OCI-LY7 (cell line): ENCODE results near the gene RREB1. TPM values are rescaled to one million over a fixed set of nuclear protein-coding genes. Genes with fewer than 3 reads are reported as not detected.

Source experiments
- BruUV-seq: library from RNA; stranded (reverse); fragments of 400-500 nt; replicated peaks from 2 replicates; lab custom pipeline; 2021; lab: Mats Ljungman, UMichigan
- CTCF ChIA-PET: fragments of 300-600 bp; sonication (Branson Sonifier 250); formaldehyde crosslinking; loops from one replicate; lab custom pipeline; 2022; ENCODE audit warnings: antibody characterized with exemption; ENCODE audit not compliant: unreplicated experiment; lab: Charles Lee
- POLR2A ChIA-PET: fragments of 300-600 bp; sonication (Branson Sonifier 250); formaldehyde crosslinking; loops from one replicate; lab custom pipeline; 2022; ENCODE audit warnings: antibody characterized with exemption; lab: Charles Lee
- DNase-seq: peaks from one replicate; pipeline ENCODE4 v3.0.0-alpha.2; 2015; ENCODE audit warnings: low spot score
- H2AFZ ChIP-seq: fragments of 200-600 bp; sonication (generic), shearing (Covaris generic); 2 replicates; pipeline ENCODE4 v1.6.1; 2014; ENCODE audit warnings: mild to moderate bottlenecking, antibody characterized with exemption, low read length, moderate library complexity
- H3K27ac ChIP-seq: fragments of 200-600 bp; sonication (generic); 2 replicates; pipeline ENCODE4 v1.5.1; 2014; ENCODE audit warnings: mixed run types, low read depth, mild to moderate bottlenecking, moderate library complexity, low read length, inconsistent platforms; ENCODE audit not compliant: poor library complexity, severe bottlenecking
- H3K36me3 ChIP-seq: fragments of 200-600 bp; sonication (generic); 2 replicates; pipeline ENCODE4 v1.6.1; 2014; ENCODE audit warnings: mild to moderate bottlenecking, antibody characterized with exemption, low read length, moderate library complexity, mixed read lengths; ENCODE audit not compliant: insufficient read depth
- H3K4me1 ChIP-seq: fragments of 200-600 bp; sonication (generic); 2 replicates; pipeline ENCODE4 v1.5.1; 2014; ENCODE audit warnings: mild to moderate bottlenecking, low read length; ENCODE audit not compliant: insufficient read depth, poor library complexity, severe bottlenecking
- H3K4me2 ChIP-seq: fragments of 200-600 bp; sonication (generic); 2 replicates; pipeline ENCODE4 v1.6.1; 2014; ENCODE audit warnings: mild to moderate bottlenecking, low read length
- H3K4me3 ChIP-seq: fragments of 200-600 bp; sonication (generic); 2 replicates; pipeline ENCODE4 v1.5.1; 2014; ENCODE audit warnings: mild to moderate bottlenecking, low read depth, low read length; ENCODE audit not compliant: poor library complexity, severe bottlenecking
- H3K79me2 ChIP-seq: fragments of 200-600 bp; sonication (generic); 2 replicates; pipeline ENCODE4 v1.6.1; 2016; ENCODE audit warnings: low read depth, mild to moderate bottlenecking, low read length, moderate library complexity, mixed read lengths; ENCODE audit not compliant: insufficient read depth
- H3K9me2 ChIP-seq: fragments of 200-600 bp; sonication (generic); 2 replicates; pipeline ENCODE4 v1.6.1; 2016; ENCODE audit warnings: mild to moderate bottlenecking, low read length, mixed read lengths; ENCODE audit not compliant: insufficient read depth
- H3K9me3 ChIP-seq: fragments of 200-600 bp; sonication (generic); 2 replicates; pipeline ENCODE4 v1.6.1; 2014; ENCODE audit warnings: mild to moderate bottlenecking, mixed run types, low read length, mixed read lengths
- H4K20me1 ChIP-seq: fragments of 200-600 bp; sonication (generic); 2 replicates; pipeline ENCODE4 v1.6.1; 2014; ENCODE audit warnings: mild to moderate bottlenecking, antibody characterized with exemption, low read length, moderate library complexity, mixed read lengths; ENCODE audit not compliant: insufficient read depth
- CTCF ChIP-seq: fragments of 200-600 bp; sonication (generic); conservative IDR thresholded peaks from 2 replicates; pipeline ENCODE4 v1.5.1; 2014; ENCODE audit warnings: mild to moderate bottlenecking, antibody characterized with exemption, low read length, moderate library complexity, mixed read lengths
- EZH2phosphoT487 ChIP-seq: fragments of 200-600 bp; sonication (generic); IDR thresholded peaks from 2 replicates; pipeline ENCODE4 v1.6.1; 2018; ENCODE audit warnings: low read depth, borderline replicate concordance, mild to moderate bottlenecking, mixed run types, antibody characterized with exemption, low read length, moderate library complexity, mixed read lengths
- intact Hi-C: fragments of 100-400 bp; cut with micrococcal nuclease; formaldehyde crosslinking; loops from one replicate; pipeline ENCODE4 v1.10.0; 2022; ENCODE audit not compliant: unreplicated experiment
- total RNA-seq, 2 experiments: library from RNA; depleted of rRNA in 1 of 2; stranded (reverse); fragments of >200 nt in 1 of 2; shearing (Covaris generic) in 1 of 2; gene quantifications; 2 replicates each; pipeline ENCODE4 v1.2.3, GENCODE V29; 2014 to 2022

The RREB1 gene
- total RNA-seq, 2 experiments from 2014 or later, result 4.4 to 7.1 TPM

DNA sequence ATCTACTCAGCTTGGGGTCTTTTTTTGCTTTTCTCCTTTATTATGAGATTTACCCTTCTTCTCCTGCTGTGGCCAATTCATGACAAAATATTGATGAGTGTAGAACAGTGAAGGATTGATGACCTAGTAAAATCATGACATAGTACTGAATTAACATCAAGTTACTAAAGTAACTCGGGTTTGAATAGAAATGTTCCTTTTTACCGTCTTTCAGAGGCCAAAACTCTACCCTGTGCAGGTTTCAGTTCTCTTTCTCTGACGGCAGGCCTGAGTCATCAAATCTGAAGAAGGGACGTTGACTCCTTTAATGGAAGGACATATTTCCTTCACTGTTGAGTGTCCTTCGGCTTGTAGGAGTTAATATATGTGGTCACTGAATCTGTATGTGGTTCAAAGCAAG, 80.7 kb downstream of the RREB1 start:
- DNase-seq, result peak; percentile 52
- ChIA-PET POLR2A (no interaction called here), CTCF (no interaction called here)
- H3K36me3 ChIP-seq, result peaks cover 3% of the 10 kb centered on the region
- intact Hi-C loops, result no loop called here
- peak overlapping the region; percentile 24; the same call in 1 of the 2 replicates for H3K4me2 ChIP-seq
- H3K4me3 ChIP-seq, result no peak overlapping the region
- H3K27ac ChIP-seq, result no peak overlapping the region
- H2AFZ ChIP-seq, result no peak overlapping the region
- no peaks in the 10 kb centered on the region for H3K79me2 ChIP-seq
- no TSS peak for BruUV-seq
- no peaks in the 10 kb centered on the region for H3K9me2 ChIP-seq
- H3K9me3 ChIP-seq, result no peaks in the 10 kb centered on the region
- H4K20me1 ChIP-seq, result no peaks in the 10 kb centered on the region
- TF ChIP-seq CTCF (no peak), EZH2phosphoT487 (no peak)
- H3K4me1 ChIP-seq, result peaks cover 8% of the 10 kb centered on the region

DNA sequence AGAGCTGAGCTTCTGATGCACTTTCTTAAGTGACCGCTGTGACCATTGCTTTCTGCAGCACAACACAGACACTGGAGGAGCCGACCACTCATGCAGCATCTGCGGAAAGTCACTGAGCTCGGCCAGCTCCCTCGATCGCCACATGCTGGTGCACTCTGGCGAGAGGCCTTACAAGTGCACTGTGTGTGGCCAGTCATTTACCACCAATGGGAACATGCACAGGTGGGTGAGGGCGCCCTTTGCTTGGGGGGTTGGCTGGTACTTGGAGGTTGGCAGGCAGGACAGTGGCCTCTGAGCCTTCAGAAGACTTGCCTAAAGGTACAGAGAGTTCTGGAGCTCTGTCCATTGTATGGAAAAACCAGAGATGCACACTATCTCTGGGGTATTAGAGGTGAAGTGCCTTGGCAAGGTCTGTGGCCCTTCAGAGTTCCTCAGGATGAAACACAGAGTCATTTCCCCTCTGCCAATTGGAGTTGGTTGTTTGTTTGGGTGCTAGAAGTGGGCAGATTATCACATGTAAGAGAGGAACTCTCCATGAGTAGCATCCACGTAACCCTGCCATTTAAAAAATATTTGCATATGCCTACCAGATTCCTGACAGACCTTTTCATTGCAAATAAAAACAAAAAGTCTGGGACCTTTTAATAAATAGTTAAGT, 81.5 kb downstream of the RREB1 start:
- intact Hi-C loops, result no loop called here
- no TSS peak for BruUV-seq
- no peak for TF ChIP-seq EZH2phosphoT487
- no peak for TF ChIP-seq CTCF
- Histone ChIP-seq H3K4me3 (no peak overlapping the region), H3K36me3 (peaks cover 3% of the 10 kb centered on the region), H2AFZ (no peak overlapping the region), H3K9me3 (no peaks in the 10 kb centered on the region), H3K4me2 (no peak overlapping the region), H3K27ac (no peak overlapping the region), H4K20me1 (no peaks in the 10 kb centered on the region), H3K79me2 (no peaks in the 10 kb centered on the region), H3K4me1 (peaks cover 8% of the 10 kb centered on the region), H3K9me2 (no peaks in the 10 kb centered on the region)
- no peak for DNase-seq
- ChIA-PET CTCF (no interaction called here), POLR2A (no interaction called here)

- no peak overlapping the region for H3K4me2 ChIP-seq
- BruUV-seq, result no TSS peak
- intact Hi-C loops, result no loop called here
- no peak overlapping the region for H3K27ac ChIP-seq
- H3K4me1 ChIP-seq, result peaks cover 8% of the 10 kb centered on the region
- no peaks in the 10 kb centered on the region for H3K9me2 ChIP-seq
- H3K36me3 ChIP-seq, result peaks cover 3% of the 10 kb centered on the region; the same call in 1 of the 2 replicates
- no peak overlapping the region for H2AFZ ChIP-seq
- DNase-seq, result no peak
- no peak overlapping the region for H3K4me3 ChIP-seq
- H3K9me3 ChIP-seq, result no peaks in the 10 kb centered on the region
- H3K79me2 ChIP-seq, result no peaks in the 10 kb centered on the region
- ChIA-PET CTCF (no interaction called here), POLR2A (interaction anchor here (0.7 to 1.4 kb wide), 2 partner anchors 13 to 1540 kb away, joined by 3 read pairs; no protein-coding TSS in a partner anchor)
- H4K20me1 ChIP-seq, result no peaks in the 10 kb centered on the region
- TF ChIP-seq EZH2phosphoT487 (no peak), CTCF (no peak)
Observed at GRCh38 chr6:7190791-7191190, 83.0 kb downstream of the RREB1 start.
